Fibroblast of skin of back (primary cell): ENCODE measurements around the gene SMC3. TPM values are rescaled to one million over a fixed set of nuclear protein-coding genes. Genes with fewer than 3 reads are reported as not detected.
"Not testable (repeated sequence)": the region's sequence is repeated elsewhere in the genome, so short reads cannot be mapped to it uniquely, and the experiment has no call there.

Source experiments
- DNase-seq: peaks from one replicate; pipeline ENCODE4 v3.0.0-alpha.2; 2013
- polyA plus RNA-seq, 2 experiments: library from polyadenylated mRNA; unstranded; fragments of 120-200 nt; gene quantifications; one replicate each; pipeline ENCODE4 v1.2.1, GENCODE V29; 2013; ENCODE audit not compliant: insufficient read length in 2 of 2

SMC3 gene
- 47.0 TPM for polyA plus RNA-seq (2013, experiment 1 of 2; ENCODE audit: insufficient read length)
- 33.6 TPM for polyA plus RNA-seq (2013, experiment 2 of 2; ENCODE audit: insufficient read length)

DNA sequence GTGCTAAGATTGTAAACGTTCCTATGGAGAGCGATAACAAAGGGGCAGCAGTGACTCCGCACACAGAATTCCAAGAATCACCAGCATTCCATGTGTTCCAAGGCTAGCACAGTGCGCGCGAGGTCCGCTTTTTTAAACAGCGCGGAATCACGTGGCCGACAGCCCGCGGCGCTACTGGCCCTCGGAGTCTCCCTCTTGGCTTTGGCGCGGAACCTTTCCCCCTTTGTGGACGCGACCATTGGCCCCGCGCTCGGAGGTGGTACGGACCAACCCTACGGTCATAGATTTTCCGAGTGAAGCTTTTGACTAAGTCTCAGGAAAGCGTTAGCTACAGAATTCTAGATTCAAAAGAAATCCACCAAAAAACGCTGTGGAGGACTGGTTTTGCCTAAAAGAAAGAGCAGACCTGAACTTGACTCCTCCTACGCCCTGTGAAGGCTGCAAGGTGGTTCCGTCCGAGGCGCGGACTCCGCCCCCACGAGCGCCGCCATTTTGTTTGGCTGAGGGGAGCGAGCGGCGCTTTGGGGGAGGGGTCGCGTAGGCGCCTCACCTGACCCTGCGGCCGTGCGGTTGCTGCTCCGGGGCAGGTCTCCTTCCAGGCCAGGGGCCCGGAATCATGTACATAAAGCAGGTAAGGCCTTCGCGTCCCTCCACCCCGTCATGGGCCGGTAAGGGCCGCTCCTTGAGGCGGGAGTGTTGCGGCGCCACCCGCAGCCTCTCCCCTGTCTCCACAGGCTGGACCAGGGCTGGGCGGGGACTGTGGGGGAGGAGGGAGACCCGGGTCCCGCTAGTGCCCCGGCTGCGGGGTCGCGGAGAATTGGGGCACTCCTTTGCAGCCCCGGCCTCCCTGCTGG, at the start of gene SMC3:
Gene SMC3 (plus strand): TSS at position 495 of the 854 bp plus-strand sequence. CDS start 122 bp downstream, at position 617.
- peak; percentile 99 for DNase-seq

- DNase-seq = no peak
These were observed 45.0 kb upstream of the SMC3 start for GRCh38 chr10:110522365-110522988.

DNA sequence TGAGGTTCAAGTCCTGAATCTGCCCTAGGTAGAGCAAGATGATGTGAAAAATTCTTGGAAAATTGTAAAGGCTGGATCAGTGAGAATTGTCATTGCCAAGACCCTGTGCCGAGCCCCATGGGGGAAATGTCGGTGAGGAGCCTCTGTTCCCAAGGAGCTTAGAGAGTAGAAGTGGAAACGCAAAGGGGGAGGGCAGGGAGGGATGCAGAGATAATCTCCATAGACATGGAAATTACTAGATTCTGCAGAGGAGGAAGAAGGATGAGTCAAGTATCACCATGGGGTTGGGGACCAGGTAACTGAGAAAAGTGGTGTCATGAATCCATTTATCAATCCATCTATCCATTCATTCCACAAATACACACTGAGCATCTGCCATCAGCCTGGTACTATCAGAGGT, 43.8 kb upstream of the SMC3 start:
- no peak for DNase-seq

DNA sequence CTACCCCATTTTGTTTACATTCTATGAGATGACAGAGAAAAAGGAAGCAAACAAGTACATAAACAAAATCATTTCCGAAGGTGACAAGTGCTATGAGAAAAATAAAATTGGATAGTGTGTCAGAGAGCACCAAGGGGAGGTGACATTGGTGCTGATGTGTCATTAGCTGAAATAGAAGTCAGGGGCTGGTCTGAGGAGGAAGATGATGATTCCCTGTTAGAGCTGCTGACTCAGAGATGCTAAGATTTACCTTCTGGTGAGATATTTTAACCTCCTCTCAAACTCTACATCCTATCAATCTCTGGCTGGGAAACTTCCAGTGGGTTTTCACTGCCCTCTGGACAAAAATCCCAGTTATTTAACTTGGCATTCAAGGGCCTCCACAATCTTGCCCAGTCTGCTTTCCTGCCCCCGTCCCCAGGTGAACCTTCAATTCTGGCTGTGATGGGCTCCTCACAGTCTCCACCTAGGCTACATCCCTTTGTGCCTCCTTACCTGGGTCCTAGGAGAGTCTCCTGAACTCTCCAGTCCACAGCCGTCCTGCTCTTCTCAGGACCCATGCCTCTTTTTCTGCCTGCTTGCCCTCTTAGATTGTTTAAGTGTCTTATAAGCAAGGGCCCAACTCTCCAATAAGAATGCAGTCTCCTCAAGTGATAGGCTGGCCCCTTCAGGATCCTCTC, 43.2 kb upstream of the SMC3 start:
- no peak for DNase-seq

- DNase-seq = no peak
These were observed 42.6 kb upstream of the SMC3 start for GRCh38 chr10:110524859-110525232.

DNA sequence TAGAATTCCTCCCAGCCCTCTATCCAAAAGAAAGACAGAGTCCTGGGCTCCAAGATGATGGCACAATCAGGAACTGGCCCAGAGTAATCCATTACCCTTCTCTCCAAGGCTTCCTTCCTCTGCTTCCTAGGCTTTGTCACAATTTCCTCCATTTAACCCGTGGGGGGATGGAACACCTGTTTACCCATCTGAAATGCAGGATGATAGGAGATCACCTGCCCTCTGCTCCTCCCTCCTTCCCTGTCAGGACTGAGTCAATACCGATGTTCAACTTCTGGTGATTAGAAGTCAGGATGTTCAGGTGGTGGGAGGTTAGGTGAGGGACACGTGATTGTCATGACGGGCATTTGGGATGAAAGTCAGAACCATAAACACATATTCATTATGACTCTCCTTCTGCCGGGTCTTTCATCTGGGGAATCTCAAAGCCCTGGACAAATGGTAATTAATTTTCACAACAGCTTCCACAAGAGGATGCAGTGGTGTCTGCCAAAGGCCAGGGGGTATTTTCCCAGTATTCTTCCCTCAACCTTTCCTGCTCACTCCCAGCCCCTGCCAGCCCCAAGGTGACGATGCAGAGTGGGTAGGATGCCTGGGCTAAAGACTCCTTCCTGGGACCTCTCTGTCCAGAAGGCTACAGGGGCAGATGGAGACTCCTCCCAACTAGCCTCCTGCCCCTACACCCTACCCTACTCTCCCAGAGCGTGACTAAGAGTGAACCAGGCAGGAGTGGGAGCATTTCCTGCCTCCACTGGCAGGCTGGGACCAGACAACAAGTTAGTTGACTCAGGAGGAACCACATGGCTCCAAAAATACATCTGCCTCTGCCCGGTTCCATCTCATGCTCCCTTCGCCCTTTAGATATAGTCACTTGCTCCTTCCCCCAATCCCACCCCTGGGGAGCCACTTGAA, 41.9 kb upstream of the SMC3 start:
- DNase-seq = peak; percentile 73

GRCh38 chr10:110527731-110528171, 39.7 kb upstream of the SMC3 start:
- peak; percentile 62 for DNase-seq

GRCh38 chr10:110528224-110528996, 39.1 kb upstream of the SMC3 start:
- peak; percentile 44 for DNase-seq

DNA sequence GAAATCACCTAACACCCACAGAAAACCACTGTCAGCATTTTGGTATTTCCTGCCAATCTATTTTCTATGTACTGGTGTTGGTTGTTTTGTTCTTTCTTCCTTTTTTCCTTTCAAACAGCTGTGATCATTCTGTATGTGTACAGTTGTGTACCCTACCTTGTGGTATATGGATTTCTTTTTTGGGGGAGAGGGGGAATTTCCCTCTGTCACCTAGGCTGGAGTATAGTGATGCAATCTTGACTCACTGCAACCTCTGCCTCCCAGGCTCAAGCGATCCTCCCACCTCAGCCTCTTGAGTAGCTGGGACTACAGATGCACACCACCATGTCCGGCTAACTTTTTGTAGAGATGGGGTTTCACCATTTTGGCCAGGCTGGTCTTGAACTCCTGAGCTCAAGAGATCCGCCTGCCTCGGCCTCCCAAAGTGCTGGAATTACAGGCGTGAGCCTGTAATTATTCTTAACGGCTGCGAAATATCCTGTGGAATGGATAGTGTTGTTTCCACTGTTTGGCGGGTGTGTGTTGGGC, 38.4 kb upstream of the SMC3 start:
- not testable (repeated sequence) for DNase-seq

- DNase-seq = no peak
These were observed 37.9 kb upstream of the SMC3 start for GRCh38 chr10:110529596-110530011.

DNA sequence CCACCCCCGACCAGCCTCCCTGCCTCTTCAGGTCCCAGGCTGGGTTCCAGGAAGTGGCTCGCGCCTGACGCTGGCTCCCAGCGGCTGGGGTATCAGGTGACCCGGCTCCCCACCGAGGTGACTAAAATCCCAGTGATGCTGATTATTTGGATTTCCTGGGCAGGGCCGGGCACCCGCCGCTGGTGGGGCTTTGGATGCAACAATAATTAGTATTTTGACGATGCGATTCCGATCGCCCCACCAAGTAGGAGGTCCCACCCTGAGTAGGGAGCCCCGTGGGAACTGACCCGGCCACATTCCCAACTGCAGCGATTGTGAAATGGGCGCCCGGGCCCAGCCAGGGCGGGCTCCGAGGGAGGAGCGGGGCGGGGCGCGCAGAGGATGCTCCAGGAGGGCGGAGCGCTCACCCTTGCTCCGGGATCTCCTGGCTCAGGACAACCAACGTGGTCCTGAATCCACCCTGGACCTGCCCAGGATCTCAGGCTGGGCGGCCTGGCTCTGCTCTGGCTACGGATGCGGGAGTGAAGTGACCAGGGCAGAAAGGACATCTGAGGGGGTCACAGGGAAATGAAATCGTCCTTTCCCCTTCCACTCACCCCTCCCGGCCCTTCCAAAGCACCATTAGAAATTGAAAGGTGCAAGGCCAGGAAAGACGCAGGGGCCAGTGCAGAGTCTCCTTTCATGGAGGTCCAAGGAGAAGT, 37.2 kb upstream of the SMC3 start:
- peak; percentile 76 for DNase-seq

DNA sequence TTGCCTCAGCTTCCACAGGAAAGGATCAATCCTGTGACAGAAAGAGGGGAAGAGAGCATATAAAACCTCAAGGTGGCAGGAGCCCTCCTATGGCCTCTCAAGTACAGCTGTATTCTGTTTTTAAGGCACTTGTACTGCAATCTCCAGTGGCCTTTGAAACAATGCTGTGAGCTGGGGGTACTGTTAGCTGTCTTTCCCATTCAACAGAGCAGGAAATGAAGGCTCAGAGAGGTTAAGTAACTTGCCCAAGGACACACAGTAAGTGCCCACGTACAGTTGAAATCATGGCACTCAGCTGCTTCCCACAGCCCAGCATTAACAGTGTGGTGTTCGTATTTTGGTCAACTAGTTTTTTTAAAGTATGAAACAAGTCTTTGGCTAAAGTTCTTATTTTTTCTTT, 35.8 kb upstream of the SMC3 start:
- DNase-seq = no peak

GRCh38 chr10:110532628-110533027, 34.9 kb upstream of the SMC3 start:
- DNase-seq = not testable (repeated sequence)

GRCh38 chr10:110533149-110533548, 34.3 kb upstream of the SMC3 start:
- no peak for DNase-seq

GRCh38 chr10:110534571-110534970, 32.9 kb upstream of the SMC3 start:
- DNase-seq = no peak

DNA sequence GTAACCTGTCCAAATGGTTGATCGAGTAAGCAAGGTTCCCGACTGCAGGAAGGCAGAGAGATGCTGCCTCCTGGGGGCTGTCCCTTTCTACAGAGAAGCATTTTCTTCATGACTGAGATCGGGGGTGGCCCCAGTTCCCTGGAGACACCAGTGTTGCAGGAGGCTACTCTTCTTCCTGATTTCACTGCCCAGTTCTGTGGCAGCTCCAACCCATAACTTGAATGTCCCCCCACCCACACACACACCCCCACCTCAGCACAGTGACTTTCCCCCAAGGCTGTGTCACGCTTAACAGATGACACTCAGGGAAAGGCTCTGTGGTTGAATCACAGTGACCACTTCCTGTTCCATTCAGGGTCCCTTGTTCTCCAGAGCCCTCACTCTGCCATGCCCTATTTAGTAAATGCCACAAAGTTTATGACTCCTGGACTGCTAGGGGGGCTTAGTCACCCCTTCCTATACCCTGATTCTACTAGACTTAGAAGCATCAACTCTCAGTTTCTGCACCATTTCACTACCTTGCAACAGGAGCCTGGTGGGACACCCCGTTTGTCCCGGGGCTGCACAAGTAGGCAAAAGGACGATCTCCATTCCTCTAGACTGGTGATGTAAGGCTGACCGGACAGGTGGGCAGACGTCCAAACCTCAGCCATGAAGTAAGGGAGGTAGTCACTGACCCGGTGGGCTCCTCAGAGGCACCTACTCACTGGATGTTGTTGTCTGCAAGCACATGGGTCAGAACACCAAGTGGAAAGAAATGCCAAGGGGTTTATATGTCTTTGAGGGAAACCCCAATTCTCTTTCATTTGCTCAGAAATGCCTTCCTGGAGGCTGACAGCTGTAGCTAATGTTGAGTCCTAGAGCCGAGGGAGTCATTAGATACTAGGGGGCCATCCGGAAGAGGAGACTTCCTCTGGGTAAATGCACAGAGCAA, 31.3 kb upstream of the SMC3 start:
- peak; percentile 87 for DNase-seq

GRCh38 chr10:110539091-110539490, 28.4 kb upstream of the SMC3 start:
- DNase-seq = no peak

DNA sequence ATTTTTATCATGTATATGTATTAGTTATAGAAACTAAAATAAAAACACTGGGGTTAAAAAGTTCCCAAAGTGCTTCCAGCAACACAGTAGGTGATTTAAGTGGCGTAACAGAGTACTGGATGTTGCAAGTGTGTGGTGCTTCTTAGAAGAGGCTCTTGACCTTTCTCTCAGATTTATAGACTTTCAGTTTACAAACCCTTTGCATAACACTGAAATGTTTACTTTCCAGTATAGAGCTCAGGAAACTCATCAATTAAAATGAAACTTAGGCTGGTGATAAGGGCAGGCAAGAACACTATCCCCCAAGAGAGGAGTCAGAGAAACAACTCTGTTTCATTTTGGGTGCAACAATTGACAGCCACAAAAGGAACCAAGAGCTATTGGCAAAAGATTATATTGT, 27.5 kb upstream of the SMC3 start:
- DNase-seq = no peak

GRCh38 chr10:110544958-110545537, 22.4 kb upstream of the SMC3 start:
- DNase-seq = no peak
